Panc1 (cell line): Measurements from ENCODE around the gene ATXN2. TPM values are rescaled to one million over a fixed set of nuclear protein-coding genes. Genes with fewer than 3 reads are reported as not detected.

Experiments
- ATAC-seq: fragments of 200-7000 bp; cut with Tn5 transposase; 2 replicates; pipeline ENCODE4 v1.9.1; 2020; ENCODE audit warnings: mild to moderate bottlenecking, moderate library complexity
- BruUV-seq: library from RNA; stranded (reverse); fragments of 400-500 nt; replicated peaks from 2 replicates; lab custom pipeline; 2021; lab: Mats Ljungman, UMichigan
- CTCF ChIA-PET: fragments of 300-600 bp; sonication (Branson Sonifier 250); formaldehyde crosslinking; loops from one replicate; lab custom pipeline; 2022; ENCODE audit warnings: antibody characterized with exemption; lab: Charles Lee
- POLR2A ChIA-PET: fragments of 300-600 bp; sonication (Branson Sonifier 250); formaldehyde crosslinking; loops from one replicate; lab custom pipeline; 2022; ENCODE audit warnings: antibody characterized with exemption; lab: Charles Lee
- DNase-seq: peaks from one replicate; pipeline ENCODE4 v3.0.0-alpha.2; 2010; ENCODE audit warnings: low read depth, low spot score
- H3K27ac ChIP-seq: 2 replicates; pipeline ENCODE4 v1.5.1; 2011; ENCODE audit warnings: mild to moderate bottlenecking, low read length, inconsistent platforms
- H3K27me3 ChIP-seq: fragments of 200-500 bp; sonication (Bioruptor generic); 2 replicates; pipeline ENCODE4 v1.6.0; 2014; ENCODE audit warnings: low read length, inconsistent platforms; ENCODE audit not compliant: control insufficient read depth, insufficient read depth
- H3K36me3 ChIP-seq: fragments of 200-500 bp; sonication (Bioruptor generic); 2 replicates; pipeline ENCODE4 v1.5.1; 2014; ENCODE audit warnings: inconsistent platforms, mild to moderate bottlenecking, low read length, moderate library complexity; ENCODE audit not compliant: control insufficient read depth, insufficient read depth
- H3K4me1 ChIP-seq: 2 replicates; pipeline ENCODE4 v1.5.1; 2011; ENCODE audit warnings: inconsistent platforms, mild to moderate bottlenecking, low read length, moderate library complexity; ENCODE audit not compliant: control insufficient read depth, insufficient read depth
- H3K4me3 ChIP-seq, 2 experiments: 2 replicates each; pipeline ENCODE4 v1.5.1; 2011 to 2012; ENCODE audit warnings: low read depth in 2 of 2, low read length in 2 of 2, mild to moderate bottlenecking in 2 of 2, inconsistent platforms in 1 of 2, moderate library complexity in 1 of 2
- H3K9me3 ChIP-seq: fragments of 200-500 bp; sonication (Bioruptor generic); 2 replicates; pipeline ENCODE4 v1.5.1; 2014; ENCODE audit warnings: low read depth, mild to moderate bottlenecking, inconsistent platforms, low read length, moderate library complexity; ENCODE audit not compliant: control insufficient read depth, insufficient read depth
- POLR2AphosphoS5 ChIP-seq: IDR thresholded peaks from 2 replicates; pipeline ENCODE4 v1.6.1; 2012; ENCODE audit warnings: mild to moderate bottlenecking, low read depth, low read length, moderate library complexity
- SIN3A ChIP-seq: IDR thresholded peaks from 2 replicates; pipeline ENCODE4 v1.6.1; 2012; ENCODE audit warnings: low read depth, mild to moderate bottlenecking, low read length, moderate library complexity, borderline replicate concordance; ENCODE audit not compliant: insufficient read depth
- TCF7L2 ChIP-seq: IDR thresholded peaks from 2 replicates; pipeline ENCODE4 v1.6.1; 2011; ENCODE audit warnings: mild to moderate bottlenecking, low read depth, low read length, inconsistent platforms
- in situ Hi-C: cut with HindIII; loops from 2 replicates; pipeline ENCODE4 v1.10.0; 2016; ENCODE audit warnings: low sequenced_read_pairs, low pct_unique_long_range_greater_than_20kb
- intact Hi-C: fragments of 100-400 bp; cut with micrococcal nuclease; formaldehyde crosslinking; loops from one replicate; pipeline ENCODE4 v1.10.0; 2022; ENCODE audit not compliant: unreplicated experiment
- total RNA-seq: library from RNA; stranded (reverse); gene quantifications from one replicate; pipeline ENCODE4 v1.2.1, GENCODE V29; 2021; ENCODE audit not compliant: unreplicated experiment
- TF ChIP-seq, protein P1 (sequence below), 2 experiments: IDR thresholded peaks; 2 replicates each; pipeline ENCODE4 v1.6.1; 2011 to 2012; ENCODE audit warnings: low read depth in 2 of 2, control low read depth in 1 of 2, low read length in 1 of 2, mild to moderate bottlenecking in 1 of 2, moderate library complexity in 1 of 2; ENCODE audit not compliant: insufficient read depth in 1 of 2
- TF ChIP-seq, protein P2 (sequence below): fragments of 450-650 bp; IDR thresholded peaks from 2 replicates; pipeline ENCODE4 v1.5.1; 2017; ENCODE audit warnings: mild to moderate bottlenecking

The ATXN2 gene
- total RNA-seq, 1 experiment from 2014 or later, result 77.6 TPM

DNA sequence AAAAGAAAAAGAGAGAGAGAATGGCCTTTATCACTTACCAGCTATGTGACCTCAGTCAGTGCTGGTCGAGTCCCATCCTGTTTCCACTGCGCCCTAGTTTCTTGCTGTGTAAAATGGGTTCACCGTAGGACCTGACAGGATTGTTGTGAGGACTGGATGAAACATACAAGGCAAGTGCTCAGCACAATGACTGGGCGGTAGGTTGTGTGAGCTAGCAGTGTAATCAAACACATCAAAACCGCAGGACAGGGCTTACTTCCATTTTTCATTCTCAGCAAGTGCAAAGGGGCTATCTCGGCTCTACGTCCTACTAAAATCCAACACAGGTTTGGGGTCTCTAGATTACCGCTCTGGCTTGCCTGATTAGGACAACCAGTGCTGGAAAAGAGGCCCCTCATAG, 36.4 kb upstream of the ATXN2 start:
- in situ Hi-C loops, result no loop called here

DNA sequence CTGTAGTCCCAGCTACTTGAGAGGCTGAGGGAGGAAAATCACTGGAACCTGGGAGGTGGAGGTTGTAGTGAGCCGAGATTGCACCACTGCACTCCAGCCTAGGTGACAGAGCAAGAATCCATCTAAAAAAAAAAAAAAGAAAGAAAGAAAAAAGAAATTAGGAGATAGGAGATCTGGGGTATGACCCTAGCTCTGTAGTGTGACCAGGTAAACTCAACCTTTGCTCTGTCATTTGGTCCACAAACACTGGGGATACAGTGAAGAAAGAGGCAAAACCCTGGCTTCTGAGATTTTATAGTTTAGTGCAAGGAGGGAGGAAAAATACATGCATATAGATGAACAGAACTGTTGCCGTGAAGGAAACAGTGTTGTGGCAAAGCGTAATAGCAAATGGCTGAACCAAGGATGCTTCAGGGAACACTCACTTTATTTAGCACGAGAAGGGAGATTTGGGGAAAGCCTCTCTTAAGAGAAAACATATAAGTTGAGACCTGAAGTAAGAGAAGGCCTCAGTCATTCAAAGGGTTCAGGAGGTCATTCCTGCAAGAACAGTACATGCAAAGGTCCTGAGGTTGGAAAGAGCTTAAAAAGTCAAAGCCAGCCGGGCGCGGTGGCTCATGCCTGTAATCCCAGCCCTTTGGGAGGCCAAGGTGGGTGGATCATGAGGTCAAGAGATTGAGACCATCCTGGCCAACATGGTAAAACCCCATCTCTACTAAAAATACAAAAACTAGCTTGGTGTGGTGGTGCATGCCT, 29.6 kb upstream of the ATXN2 start:
- Histone ChIP-seq H3K9me3 (no peaks in the 10 kb centered on the region), H3K27ac (no peak overlapping the region), H3K36me3 (no peaks in the 10 kb centered on the region), H3K4me1 (no peaks in the 10 kb centered on the region), H3K27me3 (no peaks in the 10 kb centered on the region), H3K4me3 (no peak overlapping the region)
- BruUV-seq, result no TSS peak
- ATAC-seq (no peak), DNase-seq (no peak)
- POLR2A ChIA-PET, result interaction anchor here (0.6 kb wide), 1 partner anchor 15 kb away, joined by 3 read pairs; no protein-coding TSS in a partner anchor
- intact Hi-C loops (no loop called here), in situ Hi-C loops (no loop called here)
- no peak for TF ChIP-seq POLR2AphosphoS5
- no peak for TF ChIP-seq TCF7L2
- TF ChIP-seq, protein P1, sequence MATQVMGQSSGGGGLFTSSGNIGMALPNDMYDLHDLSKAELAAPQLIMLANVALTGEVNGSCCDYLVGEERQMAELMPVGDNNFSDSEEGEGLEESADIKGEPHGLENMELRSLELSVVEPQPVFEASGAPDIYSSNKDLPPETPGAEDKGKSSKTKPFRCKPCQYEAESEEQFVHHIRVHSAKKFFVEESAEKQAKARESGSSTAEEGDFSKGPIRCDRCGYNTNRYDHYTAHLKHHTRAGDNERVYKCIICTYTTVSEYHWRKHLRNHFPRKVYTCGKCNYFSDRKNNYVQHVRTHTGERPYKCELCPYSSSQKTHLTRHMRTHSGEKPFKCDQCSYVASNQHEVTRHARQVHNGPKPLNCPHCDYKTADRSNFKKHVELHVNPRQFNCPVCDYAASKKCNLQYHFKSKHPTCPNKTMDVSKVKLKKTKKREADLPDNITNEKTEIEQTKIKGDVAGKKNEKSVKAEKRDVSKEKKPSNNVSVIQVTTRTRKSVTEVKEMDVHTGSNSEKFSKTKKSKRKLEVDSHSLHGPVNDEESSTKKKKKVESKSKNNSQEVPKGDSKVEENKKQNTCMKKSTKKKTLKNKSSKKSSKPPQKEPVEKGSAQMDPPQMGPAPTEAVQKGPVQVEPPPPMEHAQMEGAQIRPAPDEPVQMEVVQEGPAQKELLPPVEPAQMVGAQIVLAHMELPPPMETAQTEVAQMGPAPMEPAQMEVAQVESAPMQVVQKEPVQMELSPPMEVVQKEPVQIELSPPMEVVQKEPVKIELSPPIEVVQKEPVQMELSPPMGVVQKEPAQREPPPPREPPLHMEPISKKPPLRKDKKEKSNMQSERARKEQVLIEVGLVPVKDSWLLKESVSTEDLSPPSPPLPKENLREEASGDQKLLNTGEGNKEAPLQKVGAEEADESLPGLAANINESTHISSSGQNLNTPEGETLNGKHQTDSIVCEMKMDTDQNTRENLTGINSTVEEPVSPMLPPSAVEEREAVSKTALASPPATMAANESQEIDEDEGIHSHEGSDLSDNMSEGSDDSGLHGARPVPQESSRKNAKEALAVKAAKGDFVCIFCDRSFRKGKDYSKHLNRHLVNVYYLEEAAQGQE (IDR thresholded peaks at IDR 0.05; ENCODE audit: insufficient read depth in 1 of 2, low read depth in 2 of 2, low read length in 1 of 2), result no peak
- TF ChIP-seq, protein P2, sequence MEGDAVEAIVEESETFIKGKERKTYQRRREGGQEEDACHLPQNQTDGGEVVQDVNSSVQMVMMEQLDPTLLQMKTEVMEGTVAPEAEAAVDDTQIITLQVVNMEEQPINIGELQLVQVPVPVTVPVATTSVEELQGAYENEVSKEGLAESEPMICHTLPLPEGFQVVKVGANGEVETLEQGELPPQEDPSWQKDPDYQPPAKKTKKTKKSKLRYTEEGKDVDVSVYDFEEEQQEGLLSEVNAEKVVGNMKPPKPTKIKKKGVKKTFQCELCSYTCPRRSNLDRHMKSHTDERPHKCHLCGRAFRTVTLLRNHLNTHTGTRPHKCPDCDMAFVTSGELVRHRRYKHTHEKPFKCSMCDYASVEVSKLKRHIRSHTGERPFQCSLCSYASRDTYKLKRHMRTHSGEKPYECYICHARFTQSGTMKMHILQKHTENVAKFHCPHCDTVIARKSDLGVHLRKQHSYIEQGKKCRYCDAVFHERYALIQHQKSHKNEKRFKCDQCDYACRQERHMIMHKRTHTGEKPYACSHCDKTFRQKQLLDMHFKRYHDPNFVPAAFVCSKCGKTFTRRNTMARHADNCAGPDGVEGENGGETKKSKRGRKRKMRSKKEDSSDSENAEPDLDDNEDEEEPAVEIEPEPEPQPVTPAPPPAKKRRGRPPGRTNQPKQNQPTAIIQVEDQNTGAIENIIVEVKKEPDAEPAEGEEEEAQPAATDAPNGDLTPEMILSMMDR, result no peak
- no peak for TF ChIP-seq SIN3A
- CTCF ChIA-PET, result no interaction called here

More for the DNA sequence above, 36.4 kb upstream of the ATXN2 start:
- no peaks in the 10 kb centered on the region for H3K9me3 ChIP-seq
- no peaks in the 10 kb centered on the region for H3K27me3 ChIP-seq
- DNase-seq (no peak), ATAC-seq (peak; percentile 47; the same call in 1 of the 2 replicates)
- POLR2A ChIA-PET, result no interaction called here
- intact Hi-C loops, result no loop called here
- H3K4me1 ChIP-seq, result no peaks in the 10 kb centered on the region
- TF ChIP-seq SIN3A, result no peak
- no peak for TF ChIP-seq POLR2AphosphoS5
- TF ChIP-seq TCF7L2, result no peak
- TF ChIP-seq, protein P1 (IDR thresholded peaks at IDR 0.05; ENCODE audit: insufficient read depth in 1 of 2, low read depth in 2 of 2, low read length in 1 of 2), result no peak
- TF ChIP-seq, protein P2, result no peak
- CTCF ChIA-PET, result no interaction called here
- H3K36me3 ChIP-seq, result no peaks in the 10 kb centered on the region
- BruUV-seq, result no TSS peak
- no peak overlapping the region for H3K4me3 ChIP-seq
- H3K27ac ChIP-seq, result no peak overlapping the region
